H1 (cell line): ENCODE data around the gene KAZALD1. TPM values are rescaled to one million over a fixed set of nuclear protein-coding genes. Genes with fewer than 3 reads are reported as not detected.

ENCODE experiments used
- BACH1 ChIP-seq: IDR thresholded peaks from 2 replicates; pipeline ENCODE4 v1.6.1; 2012; ENCODE audit warnings: low read length, improper control_type of control experiment
- CHD7 ChIP-seq: fragments of 300-600 bp; sonication (generic); IDR thresholded peaks from 2 replicates; pipeline ENCODE4 v1.7.1; 2012; ENCODE audit warnings: low read length, moderate library complexity, mild to moderate bottlenecking, inconsistent platforms; ENCODE audit not compliant: insufficient replicate concordance
- HDAC2 ChIP-seq, 2 experiments: fragments of 300-600 bp in 1 of 2; sonication (generic) in 1 of 2; IDR thresholded peaks; 2 replicates each; pipeline ENCODE4 v1.6.1; 2011 to 2012; ENCODE audit warnings: low read depth in 2 of 2, low read length in 2 of 2, mild to moderate bottlenecking in 2 of 2, moderate library complexity in 2 of 2, borderline replicate concordance in 1 of 2, inconsistent platforms in 1 of 2
- MAFK ChIP-seq: IDR thresholded peaks from 2 replicates; pipeline ENCODE4 v1.6.1; 2012; ENCODE audit warnings: low read depth, mild to moderate bottlenecking, improper control_type of control experiment, low read length
- NRF1 ChIP-seq: IDR thresholded peaks from 2 replicates; pipeline ENCODE4 v1.6.1; 2011; ENCODE audit warnings: mild to moderate bottlenecking, low read depth, low read length, improper control_type of control experiment
- PHF8 ChIP-seq: fragments of 200-600 bp; sonication (generic); conservative IDR thresholded peaks from 2 replicates; pipeline ENCODE4 v1.7.1; 2012; ENCODE audit warnings: low read depth, mild to moderate bottlenecking, inconsistent platforms, low read length, moderate library complexity
- RXRA ChIP-seq: IDR thresholded peaks from 2 replicates; pipeline ENCODE4 v1.6.1; 2011; ENCODE audit warnings: low read depth, mild to moderate bottlenecking, low read length, moderate library complexity; ENCODE audit not compliant: insufficient read depth
- SUZ12 ChIP-seq: fragments of 200-600 bp; sonication (generic); IDR thresholded peaks from 2 replicates; pipeline ENCODE4 v1.6.1; 2012; ENCODE audit warnings: mild to moderate bottlenecking, inconsistent platforms, low read length, moderate library complexity, mixed read lengths
- TBP ChIP-seq: IDR thresholded peaks from 2 replicates; pipeline ENCODE4 v1.6.1; 2011; ENCODE audit warnings: low read depth, low read length, improper control_type of control experiment
- polyA plus RNA-seq, 7 experiments: library from polyadenylated mRNA; depleted of rRNA in 3 of 7; stranded (reverse) in 5 of 7; unstranded in 2 of 7; fragments of >200 nt in 5 of 7; fragments of 200-250 nt in 2 of 7; gene quantifications; 1 replicate in 5 of 7; 2 replicates in 1 of 7; 4 replicates in 1 of 7; pipeline versions ENCODE4 v1.2.1 to v1.2.3, GENCODE V29; 2011 to 2013; ENCODE audit warnings: missing spikeins in 2 of 7, mixed read lengths in 2 of 7
- total RNA-seq: library from RNA; stranded (reverse); fragmentation: NEBNext Ultra II Directional; extraction: Animal tissue kit (Norgen Biotek cat#: 25700); gene quantifications from 2 replicates; pipeline ENCODE4 v1.2.1, GENCODE V29; 2021

The KAZALD1 gene
- total and polyA plus RNA-seq, 2 of the 8 experiments (the other 6 are each of a cell fraction or from before 2014, with no cell fraction given): 0.65 to 1.9 TPM

GRCh38 chr10:101029520-101030295 lies 32.1 kb upstream of the KAZALD1 start (continued):
- TF ChIP-seq CHD7 (no peak), TBP (no peak), SUZ12 (no peak), PHF8 (no peak), RXRA (peak; percentile 93; the same call in 1 of the 2 replicates), HDAC2 (IDR thresholded peaks at IDR 0.05; ENCODE audit: borderline replicate concordance in 1 of 2, low read depth in 2 of 2, low read length in 2 of 2) (no peak), BACH1 (no peak), MAFK (no peak), NRF1 (no peak)
